H1 (cell line): ENCODE measurements around the gene MACROH2A1. TPM values are rescaled to one million over a fixed set of nuclear protein-coding genes. Genes with fewer than 3 reads are reported as not detected.

Source experiments
- CTCF ChIA-PET: fragments of 300-600 bp; sonication (Branson Sonifier 250); formaldehyde crosslinking; loops from one replicate; lab custom pipeline; 2021; ENCODE audit not compliant: partially characterized antibody; lab: Charles Lee
- POLR2A ChIA-PET: fragments of 300-600 bp; sonication (Branson Sonifier 250); formaldehyde crosslinking; loops from one replicate; lab custom pipeline; 2021; ENCODE audit warnings: inconsistent platforms; ENCODE audit not compliant: partially characterized antibody; lab: Charles Lee
- DNase-seq, 2 experiments: peaks; one replicate each; pipeline versions ENCODE4 v3.0.0 to v3.0.0-alpha.2; 2010 to 2022; ENCODE audit warnings: low spot score in 2 of 2, low read depth in 1 of 2, mixed read lengths in 1 of 2
- FAIRE-seq: peaks from 2 replicates; lab custom pipeline; 2011; peaks lifted over from hg19 to GRCh38; lab: Jason Lieb, UNC
- H2AFZ ChIP-seq: 2 replicates; pipeline ENCODE4 v1.8.1; 2012; ENCODE audit warnings: low read length, inconsistent platforms
- H2AK5ac ChIP-seq: 2 replicates; pipeline ENCODE4 v1.6.1; 2013; ENCODE audit warnings: low read depth, low read length
- H2BK120ac ChIP-seq: replicated peaks from 2 replicates; pipeline ENCODE3; 2013; ENCODE audit warnings: low read depth, low read length, inconsistent platforms
- H2BK12ac ChIP-seq: 2 replicates; pipeline ENCODE4 v1.6.1; 2013; ENCODE audit warnings: low read depth, low read length
- H2BK15ac ChIP-seq: 2 replicates; pipeline ENCODE4 v1.6.1; 2013; ENCODE audit warnings: low read length
- H2BK20ac ChIP-seq: 2 replicates; pipeline ENCODE4 v1.6.1; 2013; ENCODE audit warnings: low read length
- H2BK5ac ChIP-seq: 2 replicates; pipeline ENCODE4 v1.6.1; 2013; ENCODE audit warnings: low read depth, low read length
- H3K14ac ChIP-seq: 2 replicates; pipeline ENCODE4 v1.6.1; 2013; ENCODE audit warnings: inconsistent platforms; ENCODE audit not compliant: insufficient read length
- H3K18ac ChIP-seq: 2 replicates; pipeline ENCODE4 v1.6.1; 2013; ENCODE audit warnings: low read length; ENCODE audit errors: extremely low read depth
- H3K23ac ChIP-seq: 2 replicates; pipeline ENCODE4 v1.6.1; 2013; ENCODE audit warnings: inconsistent platforms; ENCODE audit not compliant: insufficient read length
- H3K23me2 ChIP-seq: 2 replicates; pipeline ENCODE4 v1.6.1; 2013; ENCODE audit warnings: low read depth, low read length
- H3K27ac ChIP-seq: 2 replicates; pipeline ENCODE4 v1.6.1; 2011; ENCODE audit warnings: low read depth, low read length, inconsistent platforms
- H3K27me3 ChIP-seq, 4 experiments: replicated peaks in 1 of 4; 1 replicate in 1 of 4; 2 replicates in 3 of 4; pipeline versions ENCODE4 v1.6.1 to v1.8.1; 2011 to 2013; ENCODE audit warnings: low read length in 3 of 4, mild to moderate bottlenecking in 3 of 4, inconsistent platforms in 2 of 4, mixed read lengths in 2 of 4, moderate library complexity in 1 of 4; ENCODE audit not compliant: control insufficient read depth in 3 of 4, insufficient read depth in 3 of 4; ENCODE audit errors: extremely low read depth in 1 of 4
- H3K36me3 ChIP-seq, 4 experiments: 2 replicates each; pipeline versions ENCODE4 v1.6.1 to v1.8.1; 2011 to 2013; ENCODE audit warnings: mild to moderate bottlenecking in 4 of 4, low read length in 3 of 4, moderate library complexity in 2 of 4, control low read depth in 1 of 4, inconsistent platforms in 1 of 4; ENCODE audit not compliant: insufficient read depth in 4 of 4, control insufficient read depth in 2 of 4
- H3K4ac ChIP-seq: replicated peaks from 2 replicates; pipeline ENCODE3; 2013; ENCODE audit warnings: low read length, low read depth, mixed read lengths, inconsistent platforms; ENCODE audit not compliant: insufficient read length
- H3K4me1 ChIP-seq, 4 experiments: replicated peaks in 1 of 4; 1 replicate in 1 of 4; 2 replicates in 3 of 4; pipeline versions ENCODE4 v1.6.1 to v1.8.1; 2011 to 2013; ENCODE audit warnings: low read length in 3 of 4, inconsistent platforms in 2 of 4, mixed read lengths in 1 of 4; ENCODE audit not compliant: insufficient read depth in 4 of 4, control insufficient read depth in 3 of 4
- H3K4me2 ChIP-seq, 2 experiments: 2 replicates each; pipeline versions ENCODE4 v1.6.1 to v1.8.1; 2011 to 2013; ENCODE audit warnings: low read depth in 2 of 2, low read length in 2 of 2, control low read depth in 1 of 2, inconsistent platforms in 1 of 2, mild to moderate bottlenecking in 1 of 2; ENCODE audit not compliant: insufficient read depth in 1 of 2
- H3K4me3 ChIP-seq, 4 experiments: fragments of 200-600, 300-600 bp in 1 of 4; sonication (generic), shearing (Covaris generic), sonication (Bioruptor Twin) in 1 of 4; 2 replicates each; pipeline versions ENCODE4 v1.5.1 to v1.8.1; 2011 to 2016; ENCODE audit warnings: low read length in 4 of 4, low read depth in 3 of 4, control low read depth in 2 of 4, inconsistent platforms in 2 of 4, mild to moderate bottlenecking in 2 of 4, mixed read lengths in 1 of 4, moderate library complexity in 1 of 4; ENCODE audit not compliant: insufficient read depth in 2 of 4; ENCODE audit errors: extremely low read depth in 1 of 4
- H3K56ac ChIP-seq: replicated peaks from 2 replicates; pipeline ENCODE3; 2013; ENCODE audit warnings: low read depth, mild to moderate bottlenecking, mixed read lengths, low read length, inconsistent platforms; ENCODE audit not compliant: insufficient read length
- H3K79me1 ChIP-seq: 2 replicates; pipeline ENCODE4 v1.6.1; 2013; ENCODE audit warnings: low read depth, low read length, control low read depth
- H3K79me2 ChIP-seq, 2 experiments: 2 replicates each; pipeline versions ENCODE4 v1.6.1 to v1.8.1; 2012 to 2013; ENCODE audit warnings: low read length in 2 of 2, mild to moderate bottlenecking in 2 of 2, inconsistent platforms in 1 of 2; ENCODE audit not compliant: insufficient read depth in 2 of 2, control insufficient read depth in 1 of 2
- H3K9ac ChIP-seq, 4 experiments: replicated peaks in 1 of 4; 1 replicate in 1 of 4; 2 replicates in 3 of 4; pipeline versions ENCODE4 v1.6.1 to v1.8.1; 2011 to 2013; ENCODE audit warnings: low read depth in 3 of 4, low read length in 3 of 4, control low read depth in 2 of 4, mild to moderate bottlenecking in 2 of 4, moderate library complexity in 2 of 4, inconsistent platforms in 1 of 4; ENCODE audit errors: extremely low read depth in 1 of 4
- H3K9me3 ChIP-seq, 2 experiments: 2 replicates each; pipeline versions ENCODE4 v1.6.1 to v1.8.1; 2012 to 2013; ENCODE audit warnings: mild to moderate bottlenecking in 2 of 2, moderate library complexity in 2 of 2, control low read depth in 1 of 2, inconsistent platforms in 1 of 2, low read depth in 1 of 2, low read length in 1 of 2, mixed read lengths in 1 of 2; ENCODE audit not compliant: insufficient read depth in 2 of 2
- H4K20me1 ChIP-seq, 2 experiments: replicated peaks in 1 of 2; 2 replicates each; pipeline versions ENCODE3 to v1.8.1; 2011 to 2013; ENCODE audit warnings: inconsistent platforms in 2 of 2, low read length in 2 of 2, mild to moderate bottlenecking in 1 of 2; ENCODE audit not compliant: insufficient read depth in 2 of 2, control insufficient read depth in 1 of 2
- H4K5ac ChIP-seq: 2 replicates; pipeline ENCODE4 v1.6.1; 2013; ENCODE audit warnings: low read length, low read depth, mixed read lengths, inconsistent platforms; ENCODE audit not compliant: insufficient read length
- H4K8ac ChIP-seq: 2 replicates; pipeline ENCODE4 v1.8.0; 2013; ENCODE audit warnings: mild to moderate bottlenecking, moderate library complexity, low read length, inconsistent platforms; ENCODE audit not compliant: insufficient read depth; ENCODE audit errors: extremely low read depth
- H4K91ac ChIP-seq: replicated peaks from 2 replicates; pipeline ENCODE3; 2013; ENCODE audit warnings: low read length, mixed read lengths, inconsistent platforms; ENCODE audit not compliant: insufficient read length
- CBX5 ChIP-seq: fragments of 300-800, 300-1000 bp; sonication (generic); IDR thresholded peaks from 2 replicates; pipeline ENCODE4 v1.7.1; 2016; ENCODE audit warnings: antibody characterized with exemption, low read length, low read depth
- GTF2F1 ChIP-seq: IDR thresholded peaks from 2 replicates; pipeline ENCODE4 v1.6.1; 2012; ENCODE audit warnings: low read depth, low read length, improper control_type of control experiment, borderline replicate concordance
- SRF ChIP-seq: IDR thresholded peaks from 2 replicates; pipeline ENCODE4 v1.6.1; 2011; ENCODE audit warnings: mild to moderate bottlenecking, low read depth, low read length, moderate library complexity
- SUZ12 ChIP-seq: fragments of 200-600 bp; sonication (generic); IDR thresholded peaks from 2 replicates; pipeline ENCODE4 v1.6.1; 2012; ENCODE audit warnings: mild to moderate bottlenecking, inconsistent platforms, low read length, moderate library complexity, mixed read lengths
- WGBS, 2 experiments: shearing (Covaris generic) in 1 of 2; methylation state at CpG; one replicate each; pipeline versions ENCODE4 v1.1.6 to v1.1.7; 2013 to 2015; ENCODE audit warnings: low lambda C conversion rate in 2 of 2, mixed read lengths in 2 of 2, inconsistent platforms in 1 of 2, low coverage in 1 of 2, missing lambda C conversion rate in 1 of 2; ENCODE audit not compliant: insufficient replicate concordance in 2 of 2, insufficient coverage in 1 of 2, insufficient read length in 1 of 2; ENCODE audit errors: extremely low coverage in 1 of 2, missing lambda C conversion rate in 1 of 2; 5-methylcytosine and 5-hydroxymethylcytosine counted together
- polyA plus RNA-seq, 7 experiments: library from polyadenylated mRNA; depleted of rRNA in 3 of 7; stranded (reverse) in 5 of 7; unstranded in 2 of 7; fragments of >200 nt in 5 of 7; fragments of 200-250 nt in 2 of 7; gene quantifications; 1 replicate in 5 of 7; 2 replicates in 1 of 7; 4 replicates in 1 of 7; pipeline versions ENCODE4 v1.2.1 to v1.2.3, GENCODE V29; 2011 to 2013; ENCODE audit warnings: missing spikeins in 2 of 7, mixed read lengths in 2 of 7
- total RNA-seq: library from RNA; stranded (reverse); fragmentation: NEBNext Ultra II Directional; extraction: Animal tissue kit (Norgen Biotek cat#: 25700); gene quantifications from 2 replicates; pipeline ENCODE4 v1.2.1, GENCODE V29; 2021

The MACROH2A1 gene
- total and polyA plus RNA-seq, 2 of the 8 experiments (the other 6 are each of a cell fraction or from before 2014, with no cell fraction given), result 60.0 to 92.3 TPM

- Histone ChIP-seq H3K14ac (no peak overlapping the region), H2AK5ac (no peak overlapping the region), H2BK20ac (no peak overlapping the region), H3K27me3 (no peaks in the 10 kb centered on the region), H3K27ac (no peak overlapping the region), H3K79me2 (no peaks in the 10 kb centered on the region), H2BK5ac (no peak overlapping the region), H4K5ac (no peak overlapping the region), H2BK12ac (no peak overlapping the region), H2BK120ac (no peak overlapping the region), H2BK15ac (no peak overlapping the region), H3K9me3 (peaks cover 0 to 6% of the 10 kb centered on the region in 2 experiments; a peak in 2 of 4 replicates), H3K56ac (no peak overlapping the region), H3K9ac (no peak overlapping the region), H3K4me2 (no peak overlapping the region), H3K18ac (no peak overlapping the region), H4K91ac (no peak overlapping the region), H3K23ac (no peak overlapping the region), H3K4me1 (no peaks in the 10 kb centered on the region; a peak in 1 of 7 replicates), H4K20me1 (no peaks in the 10 kb centered on the region), H3K79me1 (no peaks in the 10 kb centered on the region), H4K8ac (no peak overlapping the region), H3K4ac (no peak overlapping the region), H3K4me3 (no peak overlapping the region), H3K36me3 (no peaks in the 10 kb centered on the region), H2AFZ (no peak overlapping the region), H3K23me2 (no peaks in the 10 kb centered on the region)
- FAIRE-seq (no peak), DNase-seq (peak in 1 of 2 experiments; percentile 14)
- TF ChIP-seq GTF2F1 (no peak), CBX5 (no peak), SRF (no peak), SUZ12 (no peak)
- CTCF ChIA-PET, result interaction anchor here (0.8 to 1.5 kb wide), 2 partner anchors 9 to 97 kb away, joined by 3 to 6 read pairs; no protein-coding TSS in a partner anchor
- 81% methylated on average over 12 of the region's 12 CpGs; no CpG with 5 or more reads in 1 of the 2 experiments for WGBS, 2 experiments
- POLR2A ChIA-PET, result no interaction called here
Measured at GRCh38 chr5:135429301-135430134, 30.5 kb upstream of the MACROH2A1 start.
